Liver (tissue), 3 donors: Measurements from ENCODE around the gene CREG2.

ENCODE experiments used
- ATF3 ChIP-seq: IDR thresholded peaks from 2 replicates; pipeline ENCODE4 v1.6.1; 2016; ENCODE audit warnings: antibody characterized with exemption
- GABPA ChIP-seq, 2 donors: IDR thresholded peaks in 1 of 2; conservative IDR thresholded peaks in 1 of 2; 2 replicates each; pipeline ENCODE4 v1.6.1; 2016; ENCODE audit warnings: antibody characterized with exemption in 2 of 2, mild to moderate bottlenecking in 1 of 2, moderate library complexity in 1 of 2
- NR2F2 ChIP-seq: IDR thresholded peaks from 2 replicates; pipeline ENCODE4 v1.6.1; 2016; ENCODE audit warnings: antibody characterized with exemption
- RXRA ChIP-seq, 2 donors: IDR thresholded peaks; 2 replicates each; pipeline ENCODE4 v1.6.1; 2017 to 2018; ENCODE audit warnings: antibody characterized with exemption in 2 of 2, mild to moderate bottlenecking in 1 of 2
- SP1 ChIP-seq: IDR thresholded peaks from 2 replicates; pipeline ENCODE4 v1.6.1; 2018; ENCODE audit warnings: antibody characterized with exemption, mild to moderate bottlenecking
- TAF1 ChIP-seq: conservative IDR thresholded peaks from 2 replicates; pipeline ENCODE4 v1.6.1; 2016; ENCODE audit warnings: antibody characterized with exemption, mild to moderate bottlenecking
- TF ChIP-seq, protein P1 (sequence below): IDR thresholded peaks from 2 replicates; pipeline ENCODE4 v1.6.1; 2016; ENCODE audit warnings: antibody characterized with exemption
- TF ChIP-seq, protein P2 (sequence below): fragments of 150-350 bp; IDR thresholded peaks from 2 replicates; pipeline ENCODE4 v1.5.1; 2017; ENCODE audit warnings: improper control_type of control experiment, low read depth, low read length; ENCODE audit not compliant: missing input control
- TF ChIP-seq, protein P3 (sequence below): IDR thresholded peaks from 2 replicates; pipeline ENCODE4 v1.6.1; 2016; ENCODE audit warnings: antibody characterized with exemption
- donor health status: healthy.
- donor health status: healthy.

DNA sequence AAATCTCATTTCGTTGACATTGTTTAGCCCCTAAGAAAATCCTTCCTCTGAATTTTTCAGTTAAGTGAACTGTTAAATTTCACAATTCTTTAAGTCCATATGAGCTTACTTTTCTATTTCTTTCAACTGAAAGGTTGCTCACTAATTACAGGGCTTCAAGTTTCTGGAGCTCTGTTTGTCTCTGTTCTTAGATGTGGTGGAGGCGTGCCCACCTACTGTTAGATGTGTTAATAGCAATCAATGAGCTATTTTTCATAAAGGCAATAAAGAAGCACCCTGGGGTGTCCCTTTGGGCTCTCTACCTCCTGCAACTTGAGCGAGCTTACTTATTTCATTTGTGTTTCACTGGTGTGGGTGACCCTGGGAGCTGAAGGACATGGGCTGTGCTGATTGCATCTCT, 25.0 kb downstream of the CREG2 start:
- TF ChIP-seq, protein P1, sequence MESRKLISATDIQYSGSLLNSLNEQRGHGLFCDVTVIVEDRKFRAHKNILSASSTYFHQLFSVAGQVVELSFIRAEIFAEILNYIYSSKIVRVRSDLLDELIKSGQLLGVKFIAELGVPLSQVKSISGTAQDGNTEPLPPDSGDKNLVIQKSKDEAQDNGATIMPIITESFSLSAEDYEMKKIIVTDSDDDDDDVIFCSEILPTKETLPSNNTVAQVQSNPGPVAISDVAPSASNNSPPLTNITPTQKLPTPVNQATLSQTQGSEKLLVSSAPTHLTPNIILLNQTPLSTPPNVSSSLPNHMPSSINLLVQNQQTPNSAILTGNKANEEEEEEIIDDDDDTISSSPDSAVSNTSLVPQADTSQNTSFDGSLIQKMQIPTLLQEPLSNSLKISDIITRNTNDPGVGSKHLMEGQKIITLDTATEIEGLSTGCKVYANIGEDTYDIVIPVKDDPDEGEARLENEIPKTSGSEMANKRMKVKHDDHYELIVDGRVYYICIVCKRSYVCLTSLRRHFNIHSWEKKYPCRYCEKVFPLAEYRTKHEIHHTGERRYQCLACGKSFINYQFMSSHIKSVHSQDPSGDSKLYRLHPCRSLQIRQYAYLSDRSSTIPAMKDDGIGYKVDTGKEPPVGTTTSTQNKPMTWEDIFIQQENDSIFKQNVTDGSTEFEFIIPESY = no peak
- TF ChIP-seq, protein P2, sequence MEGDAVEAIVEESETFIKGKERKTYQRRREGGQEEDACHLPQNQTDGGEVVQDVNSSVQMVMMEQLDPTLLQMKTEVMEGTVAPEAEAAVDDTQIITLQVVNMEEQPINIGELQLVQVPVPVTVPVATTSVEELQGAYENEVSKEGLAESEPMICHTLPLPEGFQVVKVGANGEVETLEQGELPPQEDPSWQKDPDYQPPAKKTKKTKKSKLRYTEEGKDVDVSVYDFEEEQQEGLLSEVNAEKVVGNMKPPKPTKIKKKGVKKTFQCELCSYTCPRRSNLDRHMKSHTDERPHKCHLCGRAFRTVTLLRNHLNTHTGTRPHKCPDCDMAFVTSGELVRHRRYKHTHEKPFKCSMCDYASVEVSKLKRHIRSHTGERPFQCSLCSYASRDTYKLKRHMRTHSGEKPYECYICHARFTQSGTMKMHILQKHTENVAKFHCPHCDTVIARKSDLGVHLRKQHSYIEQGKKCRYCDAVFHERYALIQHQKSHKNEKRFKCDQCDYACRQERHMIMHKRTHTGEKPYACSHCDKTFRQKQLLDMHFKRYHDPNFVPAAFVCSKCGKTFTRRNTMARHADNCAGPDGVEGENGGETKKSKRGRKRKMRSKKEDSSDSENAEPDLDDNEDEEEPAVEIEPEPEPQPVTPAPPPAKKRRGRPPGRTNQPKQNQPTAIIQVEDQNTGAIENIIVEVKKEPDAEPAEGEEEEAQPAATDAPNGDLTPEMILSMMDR = no peak
- TF ChIP-seq, protein P3, sequence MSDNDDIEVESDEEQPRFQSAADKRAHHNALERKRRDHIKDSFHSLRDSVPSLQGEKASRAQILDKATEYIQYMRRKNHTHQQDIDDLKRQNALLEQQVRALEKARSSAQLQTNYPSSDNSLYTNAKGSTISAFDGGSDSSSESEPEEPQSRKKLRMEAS = no peak
- TF ChIP-seq TAF1 = no peak
- TF ChIP-seq ATF3 = no peak
- TF ChIP-seq GABPA (IDR thresholded peaks at IDR 0.05 in 1 of 2, conservative IDR thresholded peaks at IDR 0.05 in 1 of 2) = no peak
- TF ChIP-seq RXRA (IDR thresholded peaks at IDR 0.05) = no peak
- TF ChIP-seq SP1 = no peak
- TF ChIP-seq NR2F2 = no peak
